Tibial nerve (tissue), 4 donors: ENCODE results near the gene CNNM4.

Source experiments
- EP300 ChIP-seq, 2 donors: sonication (generic); formaldehyde crosslinking; IDR thresholded peaks; one replicate each; pipeline ENCODE4 v1.6.1; 2017; ENCODE audit warnings: antibody characterized with exemption in 2 of 2, mild to moderate bottlenecking in 1 of 2
- POLR2A ChIP-seq, 2 donors: fragments of 450-650 bp; IDR thresholded peaks; one replicate each; pipeline ENCODE4 v1.6.1; 2017; ENCODE audit warnings: antibody characterized with exemption in 2 of 2, mild to moderate bottlenecking in 2 of 2, moderate library complexity in 2 of 2
- TF ChIP-seq, protein P1 (sequence below), 5 experiments: fragments of 200-600 bp in 3 of 5; fragments of 450-650 bp in 2 of 5; sonication (generic) in 3 of 5; IDR thresholded peaks; one replicate each; pipeline ENCODE4 v1.5.1; 2016 to 2019; ENCODE audit warnings: antibody characterized with exemption in 5 of 5, mild to moderate bottlenecking in 3 of 5, moderate library complexity in 2 of 5

DNA sequence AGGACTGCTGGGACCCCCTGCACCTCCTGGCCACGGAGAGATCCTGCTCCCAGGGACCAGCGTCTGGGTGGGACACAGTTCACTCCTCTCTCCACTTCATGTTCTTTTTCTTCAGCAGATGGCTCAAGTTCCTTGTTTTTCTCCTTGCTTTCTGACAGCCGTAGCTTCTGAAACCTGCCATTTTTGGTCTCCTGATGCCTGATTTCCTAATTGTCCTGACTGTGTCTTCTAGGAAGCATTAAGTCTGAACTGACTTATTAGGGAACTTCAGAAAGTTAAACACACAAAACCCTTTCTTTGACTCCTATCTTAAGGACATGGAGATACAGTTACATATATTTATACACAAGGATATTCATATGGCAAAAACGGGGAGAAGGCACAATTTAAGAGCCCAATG is 22.7 kb downstream of the CNNM4 start:
- TF ChIP-seq, protein P1, sequence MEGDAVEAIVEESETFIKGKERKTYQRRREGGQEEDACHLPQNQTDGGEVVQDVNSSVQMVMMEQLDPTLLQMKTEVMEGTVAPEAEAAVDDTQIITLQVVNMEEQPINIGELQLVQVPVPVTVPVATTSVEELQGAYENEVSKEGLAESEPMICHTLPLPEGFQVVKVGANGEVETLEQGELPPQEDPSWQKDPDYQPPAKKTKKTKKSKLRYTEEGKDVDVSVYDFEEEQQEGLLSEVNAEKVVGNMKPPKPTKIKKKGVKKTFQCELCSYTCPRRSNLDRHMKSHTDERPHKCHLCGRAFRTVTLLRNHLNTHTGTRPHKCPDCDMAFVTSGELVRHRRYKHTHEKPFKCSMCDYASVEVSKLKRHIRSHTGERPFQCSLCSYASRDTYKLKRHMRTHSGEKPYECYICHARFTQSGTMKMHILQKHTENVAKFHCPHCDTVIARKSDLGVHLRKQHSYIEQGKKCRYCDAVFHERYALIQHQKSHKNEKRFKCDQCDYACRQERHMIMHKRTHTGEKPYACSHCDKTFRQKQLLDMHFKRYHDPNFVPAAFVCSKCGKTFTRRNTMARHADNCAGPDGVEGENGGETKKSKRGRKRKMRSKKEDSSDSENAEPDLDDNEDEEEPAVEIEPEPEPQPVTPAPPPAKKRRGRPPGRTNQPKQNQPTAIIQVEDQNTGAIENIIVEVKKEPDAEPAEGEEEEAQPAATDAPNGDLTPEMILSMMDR (IDR thresholded peaks at IDR 0.05): no peak
- TF ChIP-seq POLR2A (IDR thresholded peaks at IDR 0.05) (no peak), EP300 (IDR thresholded peaks at IDR 0.05) (no peak)
